ENCODE measurements around the gene HSD11B1. TPM values are rescaled to one million over a fixed set of nuclear protein-coding genes. Genes with fewer than 3 reads are reported as not detected.

The HSD11B1 gene
- total RNA-seq, 4 donors from 2014 or later, result 4.2 to 8.6 (median 5.8) TPM; not detected in 1

GRCh38 chr1:209755256-209755655 lies 50.6 kb downstream of the HSD11B1 start:
- H3K36me3 ChIP-seq, result no peaks in the 10 kb centered on the region
- no peak overlapping the region for H3K4me3 ChIP-seq
- H3K9me3 ChIP-seq, result no peaks in the 10 kb centered on the region
- H3K4me1 ChIP-seq, result peaks cover 0 to 30% (median 5%) of the 10 kb centered on the region in 4 donors
- peak overlapping the region; percentile 33 to 86 (median 71) for H3K27ac ChIP-seq
- TF ChIP-seq, protein P1, sequence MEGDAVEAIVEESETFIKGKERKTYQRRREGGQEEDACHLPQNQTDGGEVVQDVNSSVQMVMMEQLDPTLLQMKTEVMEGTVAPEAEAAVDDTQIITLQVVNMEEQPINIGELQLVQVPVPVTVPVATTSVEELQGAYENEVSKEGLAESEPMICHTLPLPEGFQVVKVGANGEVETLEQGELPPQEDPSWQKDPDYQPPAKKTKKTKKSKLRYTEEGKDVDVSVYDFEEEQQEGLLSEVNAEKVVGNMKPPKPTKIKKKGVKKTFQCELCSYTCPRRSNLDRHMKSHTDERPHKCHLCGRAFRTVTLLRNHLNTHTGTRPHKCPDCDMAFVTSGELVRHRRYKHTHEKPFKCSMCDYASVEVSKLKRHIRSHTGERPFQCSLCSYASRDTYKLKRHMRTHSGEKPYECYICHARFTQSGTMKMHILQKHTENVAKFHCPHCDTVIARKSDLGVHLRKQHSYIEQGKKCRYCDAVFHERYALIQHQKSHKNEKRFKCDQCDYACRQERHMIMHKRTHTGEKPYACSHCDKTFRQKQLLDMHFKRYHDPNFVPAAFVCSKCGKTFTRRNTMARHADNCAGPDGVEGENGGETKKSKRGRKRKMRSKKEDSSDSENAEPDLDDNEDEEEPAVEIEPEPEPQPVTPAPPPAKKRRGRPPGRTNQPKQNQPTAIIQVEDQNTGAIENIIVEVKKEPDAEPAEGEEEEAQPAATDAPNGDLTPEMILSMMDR (IDR thresholded peaks at IDR 0.05), result no peak
- TF ChIP-seq POLR2A (IDR thresholded peaks at IDR 0.05), result no peak
- no peak for DNase-seq
- no peaks in the 10 kb centered on the region for H3K27me3 ChIP-seq

- peak in 2 of 3 donors; percentile 87 to 92 for DNase-seq
- Histone ChIP-seq H3K27ac (peak within 1 kb of the TSS; percentile 63 to 86 (median 79)), H3K4me1 (peaks cover 0 to 27% (median 7%) of the 10 kb centered on the region in 4 donors), H3K9me3 (no peaks in the 10 kb centered on the region), H3K27me3 (no peaks in the 10 kb centered on the region), H3K36me3 (no peaks in the 10 kb centered on the region), H3K4me3 (peak within 1 kb of the TSS; percentile 40 to 46 (median 44))
- TF ChIP-seq, protein P1 (IDR thresholded peaks at IDR 0.05), result no peak
- TF ChIP-seq POLR2A (IDR thresholded peaks at IDR 0.05), result no peak
Observed at GRCh38 chr1:209755926-209756614, 51.4 kb downstream of the HSD11B1 start, which contains the start of gene TRAF3IP3. TRAF3IP3 (plus strand) TSS chr1:209756053; CDS start chr1:209760040, 3,987 bp downstream.

GRCh38 chr1:209756615-209757445 lies 52.2 kb downstream of the HSD11B1 start:
- DNase-seq, result peak in 2 of 3 donors; percentile 56 to 66
- TF ChIP-seq, protein P1 (IDR thresholded peaks at IDR 0.05), result no peak
- TF ChIP-seq POLR2A (IDR thresholded peaks at IDR 0.05), result no peak
- H3K4me1 ChIP-seq, result peaks cover 0 to 23% (median 6%) of the 10 kb centered on the region in 4 donors
- H3K27ac ChIP-seq, result peak overlapping the region; percentile 63 to 86 (median 79)
- peak overlapping the region; percentile 40 to 46 (median 44) for H3K4me3 ChIP-seq
- H3K27me3 ChIP-seq, result no peaks in the 10 kb centered on the region
- H3K9me3 ChIP-seq, result no peaks in the 10 kb centered on the region
- H3K36me3 ChIP-seq, result no peaks in the 10 kb centered on the region

DNA sequence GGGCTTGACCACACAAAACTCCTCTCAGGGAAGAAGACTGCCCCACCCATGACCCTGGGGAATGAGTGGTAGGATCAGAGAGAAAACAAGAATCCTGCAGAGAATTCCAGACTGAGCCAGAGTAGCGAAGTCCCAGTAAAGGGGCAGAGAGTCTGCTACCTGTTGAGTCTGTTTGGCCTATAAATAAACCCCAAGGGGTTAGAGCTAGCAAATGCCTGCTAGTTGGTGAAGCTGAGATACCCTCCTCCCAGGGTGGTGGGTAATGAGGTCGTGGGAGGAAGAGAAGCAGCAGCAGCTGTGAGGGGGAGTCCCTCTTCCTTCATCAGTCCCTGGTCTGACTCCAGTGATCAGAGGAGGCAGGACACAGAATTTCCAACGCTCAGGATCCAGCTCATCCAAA lies 53.8 kb downstream of the HSD11B1 start:
- DNase-seq, result no peak
- no peaks in the 10 kb centered on the region for H3K9me3 ChIP-seq
- peak overlapping the region in 1 of 4 donors; percentile 86 for H3K27ac ChIP-seq
- H3K4me3 ChIP-seq, result peak overlapping the region in 3 of 4 donors; percentile 3 to 46 (median 40)
- H3K36me3 ChIP-seq, result no peaks in the 10 kb centered on the region
- H3K27me3 ChIP-seq, result no peaks in the 10 kb centered on the region
- H3K4me1 ChIP-seq, result peaks cover 0 to 23% (median 4%) of the 10 kb centered on the region in 4 donors
- TF ChIP-seq, protein P1 (IDR thresholded peaks at IDR 0.05), result no peak
- no peak for TF ChIP-seq POLR2A (IDR thresholded peaks at IDR 0.05)

DNA sequence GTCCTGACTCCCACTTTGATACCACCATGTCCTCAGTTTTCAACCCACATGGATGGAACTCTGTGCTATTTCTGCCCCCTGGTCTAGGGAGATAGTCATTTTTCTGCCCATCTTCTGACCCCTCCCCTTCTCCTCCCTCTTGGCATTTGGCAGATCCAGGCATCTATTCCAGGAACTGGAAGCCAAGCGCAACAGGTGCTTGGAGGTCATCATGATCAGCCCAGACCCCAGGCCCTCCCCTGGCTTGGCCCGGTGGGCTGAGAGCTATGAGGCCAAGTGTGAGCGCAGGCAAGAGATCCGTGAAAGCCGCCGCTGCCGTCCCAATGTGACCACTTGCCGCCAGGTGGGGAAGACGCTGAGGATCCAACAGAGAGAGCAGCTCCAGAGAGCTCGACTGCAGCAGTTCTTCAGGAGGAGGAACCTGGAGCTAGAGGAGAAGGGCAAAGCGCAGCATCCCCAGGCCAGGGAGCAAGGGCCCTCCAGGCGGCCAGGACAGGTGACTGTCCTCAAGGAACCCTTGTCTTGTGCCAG lies 55.2 kb downstream of the HSD11B1 start:
- Histone ChIP-seq H3K27me3 (no peaks in the 10 kb centered on the region), H3K9me3 (no peaks in the 10 kb centered on the region), H3K4me3 (no peak overlapping the region), H3K36me3 (no peaks in the 10 kb centered on the region), H3K27ac (no peak overlapping the region), H3K4me1 (peaks cover 0 to 21% (median 3%) of the 10 kb centered on the region in 4 donors)
- no peak for TF ChIP-seq POLR2A (IDR thresholded peaks at IDR 0.05)
- TF ChIP-seq, protein P1 (IDR thresholded peaks at IDR 0.05), result no peak
- DNase-seq, result no peak

Data from Peyer's patch (tissue), 4 donors.